ENCODE measurements around the gene SESN2. TPM values are rescaled to one million over a fixed set of nuclear protein-coding genes. Genes with fewer than 3 reads are reported as not detected.

Gene SESN2
- total and polyA plus RNA-seq, 2 experiments from 2014 or later: 40.2 to 50.7 TPM

DNA sequence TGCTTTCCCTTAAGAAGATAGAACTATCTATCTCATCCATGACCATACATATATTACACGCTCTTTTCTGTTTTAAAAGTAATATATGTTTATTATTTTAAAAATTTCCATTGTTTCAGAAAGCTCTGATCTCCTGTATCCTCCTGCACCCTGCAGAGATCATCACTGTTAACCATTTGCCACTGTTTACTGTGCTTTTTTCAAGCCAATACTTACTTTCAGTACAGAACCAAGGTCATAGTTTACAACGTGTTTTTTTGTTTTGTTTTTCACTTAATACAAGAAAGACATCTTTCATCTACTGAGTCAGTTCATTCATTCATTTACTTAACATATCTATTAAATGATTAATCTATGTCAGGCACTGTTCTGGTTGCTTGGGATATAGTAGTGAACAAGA lies 10.2 kb downstream of the SESN2 start:
- Histone ChIP-seq H3K79me2 (peaks cover 81% of the 10 kb centered on the region), H3K36me3 (replicated peaks; ENCODE audit: insufficient read depth, low read depth) (no peaks in the 10 kb centered on the region), H3K27me3 (no peaks in the 10 kb centered on the region), H3K4me2 (no peak overlapping the region), H3K27ac (no peak overlapping the region), H3K4me3 (no peak overlapping the region), H2AFZ (no peak overlapping the region), H3K9me3 (ENCODE audit: low read depth) (no peaks in the 10 kb centered on the region), H3K9me2 (replicated peaks; ENCODE audit: insufficient read depth) (no peaks in the 10 kb centered on the region), H4K20me1 (ENCODE audit: insufficient read depth, poor library complexity, severe bottlenecking) (peaks cover 71% of the 10 kb centered on the region), H3K4me1 (ENCODE audit: insufficient read depth) (peaks cover 16% of the 10 kb centered on the region)
- no peak for DNase-seq (ENCODE audit: low spot score)
- TF ChIP-seq EZH2phosphoT487 (IDR thresholded peaks at IDR 0.05; ENCODE audit: low read depth, severe bottlenecking, unreplicated experiment): no peak
- TF ChIP-seq, protein P1, sequence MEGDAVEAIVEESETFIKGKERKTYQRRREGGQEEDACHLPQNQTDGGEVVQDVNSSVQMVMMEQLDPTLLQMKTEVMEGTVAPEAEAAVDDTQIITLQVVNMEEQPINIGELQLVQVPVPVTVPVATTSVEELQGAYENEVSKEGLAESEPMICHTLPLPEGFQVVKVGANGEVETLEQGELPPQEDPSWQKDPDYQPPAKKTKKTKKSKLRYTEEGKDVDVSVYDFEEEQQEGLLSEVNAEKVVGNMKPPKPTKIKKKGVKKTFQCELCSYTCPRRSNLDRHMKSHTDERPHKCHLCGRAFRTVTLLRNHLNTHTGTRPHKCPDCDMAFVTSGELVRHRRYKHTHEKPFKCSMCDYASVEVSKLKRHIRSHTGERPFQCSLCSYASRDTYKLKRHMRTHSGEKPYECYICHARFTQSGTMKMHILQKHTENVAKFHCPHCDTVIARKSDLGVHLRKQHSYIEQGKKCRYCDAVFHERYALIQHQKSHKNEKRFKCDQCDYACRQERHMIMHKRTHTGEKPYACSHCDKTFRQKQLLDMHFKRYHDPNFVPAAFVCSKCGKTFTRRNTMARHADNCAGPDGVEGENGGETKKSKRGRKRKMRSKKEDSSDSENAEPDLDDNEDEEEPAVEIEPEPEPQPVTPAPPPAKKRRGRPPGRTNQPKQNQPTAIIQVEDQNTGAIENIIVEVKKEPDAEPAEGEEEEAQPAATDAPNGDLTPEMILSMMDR (IDR thresholded peaks at IDR 0.05; ENCODE audit: poor library complexity): no peak
- no peak for TF ChIP-seq EZH2 (IDR thresholded peaks at IDR 0.05; ENCODE audit: borderline replicate concordance)
- 70% methylated on average over 2 of the region's 2 CpGs for WGBS (ENCODE audit: low lambda C conversion rate, missing lambda C conversion rate)

DNA sequence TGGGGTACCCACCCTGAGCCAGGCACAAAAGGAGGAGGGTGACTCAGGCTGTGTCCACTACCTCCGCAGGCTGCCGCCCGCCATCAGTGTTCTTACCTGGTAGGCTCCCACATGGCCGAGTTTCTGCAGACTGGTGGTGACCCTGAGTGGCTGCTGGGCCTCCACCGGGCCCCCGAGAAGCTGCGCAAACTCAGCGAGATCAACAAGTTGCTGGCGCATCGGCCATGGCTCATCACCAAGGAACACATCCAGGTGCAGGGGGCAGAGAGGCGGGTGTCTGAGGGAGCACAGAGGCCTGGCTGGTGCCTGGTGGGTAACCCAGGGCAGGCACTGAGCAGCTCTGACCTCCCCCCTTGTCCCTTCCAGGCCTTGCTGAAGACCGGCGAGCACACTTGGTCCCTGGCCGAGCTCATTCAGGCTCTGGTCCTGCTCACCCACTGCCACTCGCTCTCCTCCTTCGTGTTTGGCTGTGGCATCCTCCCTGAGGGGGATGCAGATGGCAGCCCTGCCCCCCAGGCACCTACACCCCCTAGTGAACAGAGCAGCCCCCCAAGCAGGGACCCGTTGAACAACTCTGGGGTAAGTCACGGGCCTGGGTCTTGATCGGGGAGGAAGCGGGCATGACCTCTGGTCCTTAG lies 13.0 kb downstream of the SESN2 start:
- Histone ChIP-seq H3K9me2 (replicated peaks; ENCODE audit: insufficient read depth) (no peaks in the 10 kb centered on the region), H3K9me3 (ENCODE audit: low read depth) (no peaks in the 10 kb centered on the region), H3K4me2 (no peak overlapping the region), H3K79me2 (peaks cover 53% of the 10 kb centered on the region), H3K4me1 (ENCODE audit: insufficient read depth) (peaks cover 2% of the 10 kb centered on the region), H3K27ac (no peak overlapping the region), H3K4me3 (no peak overlapping the region), H4K20me1 (ENCODE audit: insufficient read depth, poor library complexity, severe bottlenecking) (peaks cover 43% of the 10 kb centered on the region), H3K27me3 (no peaks in the 10 kb centered on the region), H3K36me3 (replicated peaks; ENCODE audit: insufficient read depth, low read depth) (no peaks in the 10 kb centered on the region), H2AFZ (no peak overlapping the region)
- no peak for TF ChIP-seq EZH2phosphoT487 (IDR thresholded peaks at IDR 0.05; ENCODE audit: low read depth, severe bottlenecking, unreplicated experiment)
- TF ChIP-seq, protein P1 (IDR thresholded peaks at IDR 0.05; ENCODE audit: poor library complexity): no peak
- no peak for TF ChIP-seq EZH2 (IDR thresholded peaks at IDR 0.05; ENCODE audit: borderline replicate concordance)
- WGBS (ENCODE audit: low lambda C conversion rate, missing lambda C conversion rate): 98% methylated on average over 20 of the region's 20 CpGs
- no peak for DNase-seq (ENCODE audit: low spot score)

DNA sequence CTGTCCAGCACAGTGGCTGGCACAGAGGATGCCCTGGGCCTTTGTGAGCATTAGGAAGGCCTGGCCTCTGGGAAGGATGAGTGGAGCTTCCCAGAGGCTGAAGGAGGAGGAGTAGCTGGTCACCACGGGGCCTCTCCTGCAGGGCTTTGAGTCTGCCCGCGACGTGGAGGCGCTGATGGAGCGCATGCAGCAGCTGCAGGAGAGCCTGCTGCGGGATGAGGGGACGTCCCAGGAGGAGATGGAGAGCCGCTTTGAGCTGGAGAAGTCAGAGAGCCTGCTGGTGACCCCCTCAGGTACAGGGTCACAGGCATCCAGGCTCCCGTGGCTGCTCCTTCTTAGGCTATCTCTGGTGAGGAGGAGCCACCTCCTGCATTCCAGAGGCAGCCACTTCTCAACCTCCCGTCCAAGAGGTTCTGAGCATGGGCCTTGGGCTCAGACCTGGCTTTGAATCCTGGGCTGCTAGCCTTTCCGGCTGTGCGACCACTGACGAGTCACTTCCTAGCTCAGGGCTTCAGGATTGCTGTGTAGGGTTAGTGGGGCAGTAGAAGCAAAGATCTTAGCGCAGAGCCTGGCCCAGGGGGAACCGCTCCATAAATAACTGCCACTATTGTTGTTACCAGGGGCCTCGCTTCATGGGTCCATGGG lies 14.0 kb downstream of the SESN2 start:
- DNase-seq (ENCODE audit: low spot score): no peak
- 92% methylated on average over 17 of the region's 17 CpGs for whole genome bisulfite sequencing (ENCODE audit: low lambda C conversion rate, missing lambda C conversion rate)
- Histone ChIP-seq H3K27me3 (no peaks in the 10 kb centered on the region), H3K9me3 (ENCODE audit: low read depth) (no peaks in the 10 kb centered on the region), H3K27ac (no peak overlapping the region), H3K79me2 (peaks cover 43% of the 10 kb centered on the region), H3K4me2 (no peak overlapping the region), H4K20me1 (ENCODE audit: insufficient read depth, poor library complexity, severe bottlenecking) (peaks cover 33% of the 10 kb centered on the region), H3K36me3 (replicated peaks; ENCODE audit: insufficient read depth, low read depth) (no peaks in the 10 kb centered on the region), H2AFZ (no peak overlapping the region), H3K9me2 (replicated peaks; ENCODE audit: insufficient read depth) (no peaks in the 10 kb centered on the region), H3K4me1 (ENCODE audit: insufficient read depth) (no peaks in the 10 kb centered on the region), H3K4me3 (no peak overlapping the region)
- TF ChIP-seq EZH2phosphoT487 (IDR thresholded peaks at IDR 0.05; ENCODE audit: low read depth, severe bottlenecking, unreplicated experiment) (no peak), EZH2 (IDR thresholded peaks at IDR 0.05; ENCODE audit: borderline replicate concordance) (no peak)
- TF ChIP-seq, protein P1 (IDR thresholded peaks at IDR 0.05; ENCODE audit: poor library complexity): no peak
